KBM-7 (cell line): ENCODE measurements around the gene KCNAB2.

Source experiments
- DNase-seq: peaks from one replicate; pipeline ENCODE4 v3.0.0-alpha.2; 2015
- in situ Hi-C: fragments of 300-500 bp; cut with MboI; formaldehyde crosslinking; loops from 2 replicates; pipeline ENCODE4 v1.14.3; 2020; ENCODE audit warnings: low sequenced_read_pairs, low pct_unique_long_range_greater_than_20kb, mixed read lengths

The KCNAB2 gene

DNA sequence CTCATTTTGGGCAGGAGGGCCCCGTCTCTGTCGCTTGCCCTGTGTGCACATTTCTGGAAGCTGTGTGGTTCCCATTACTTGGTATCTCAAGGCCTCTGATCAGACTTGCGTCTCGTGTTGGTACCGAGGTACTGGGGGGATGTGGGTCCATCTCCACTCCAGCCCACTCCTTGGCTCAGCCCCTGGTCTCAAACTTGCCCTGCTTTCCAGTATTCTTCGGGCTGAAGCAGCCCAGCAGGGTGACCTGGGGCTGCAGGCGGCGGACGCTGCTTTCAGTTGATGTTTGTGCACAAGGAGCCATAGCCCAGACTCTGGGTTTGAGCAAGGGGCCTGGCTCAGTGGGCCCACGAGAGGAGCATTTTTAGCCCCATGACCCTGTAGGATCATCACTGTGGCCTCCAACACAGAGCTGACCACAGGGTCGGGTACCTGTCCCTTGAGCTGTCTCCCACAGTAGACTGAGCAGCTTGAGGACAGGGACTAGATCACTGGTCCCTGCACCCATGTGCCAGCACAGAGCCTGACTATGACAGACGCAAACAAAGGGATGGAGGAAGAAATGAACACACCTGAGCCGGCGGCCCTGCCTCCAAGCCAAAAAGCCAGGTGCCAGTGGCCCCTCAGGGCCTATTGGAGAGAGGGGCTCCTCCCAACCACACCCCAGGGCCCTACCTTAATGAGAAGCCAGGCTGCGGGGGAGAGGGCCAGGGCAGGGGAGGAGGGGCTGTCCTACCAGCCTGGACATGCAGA lies 87.6 kb downstream of the KCNAB2 start:
- in situ Hi-C loops, result no loop called here
- no peak for DNase-seq

DNA sequence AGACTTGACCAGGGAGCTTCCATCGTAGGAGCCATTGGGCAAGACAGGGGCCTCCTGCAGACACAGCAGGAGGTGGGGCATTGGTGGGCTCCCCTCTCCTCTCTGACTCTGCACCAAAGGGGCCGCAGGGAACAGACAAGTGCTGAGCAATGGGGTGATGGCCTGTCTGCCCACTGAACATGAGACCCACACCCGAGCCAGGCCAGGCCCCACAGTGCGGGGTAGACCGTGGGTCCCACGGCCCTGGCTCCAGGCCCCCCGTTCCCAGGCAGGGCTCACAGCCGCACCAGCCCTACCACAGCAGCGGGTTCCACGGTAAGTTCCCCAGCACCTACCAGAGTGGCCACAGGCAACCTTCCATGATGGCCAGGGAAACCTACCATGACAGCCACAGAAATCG lies 88.5 kb downstream of the KCNAB2 start:
- in situ Hi-C loops, result no loop called here
- no peak for DNase-seq

DNA sequence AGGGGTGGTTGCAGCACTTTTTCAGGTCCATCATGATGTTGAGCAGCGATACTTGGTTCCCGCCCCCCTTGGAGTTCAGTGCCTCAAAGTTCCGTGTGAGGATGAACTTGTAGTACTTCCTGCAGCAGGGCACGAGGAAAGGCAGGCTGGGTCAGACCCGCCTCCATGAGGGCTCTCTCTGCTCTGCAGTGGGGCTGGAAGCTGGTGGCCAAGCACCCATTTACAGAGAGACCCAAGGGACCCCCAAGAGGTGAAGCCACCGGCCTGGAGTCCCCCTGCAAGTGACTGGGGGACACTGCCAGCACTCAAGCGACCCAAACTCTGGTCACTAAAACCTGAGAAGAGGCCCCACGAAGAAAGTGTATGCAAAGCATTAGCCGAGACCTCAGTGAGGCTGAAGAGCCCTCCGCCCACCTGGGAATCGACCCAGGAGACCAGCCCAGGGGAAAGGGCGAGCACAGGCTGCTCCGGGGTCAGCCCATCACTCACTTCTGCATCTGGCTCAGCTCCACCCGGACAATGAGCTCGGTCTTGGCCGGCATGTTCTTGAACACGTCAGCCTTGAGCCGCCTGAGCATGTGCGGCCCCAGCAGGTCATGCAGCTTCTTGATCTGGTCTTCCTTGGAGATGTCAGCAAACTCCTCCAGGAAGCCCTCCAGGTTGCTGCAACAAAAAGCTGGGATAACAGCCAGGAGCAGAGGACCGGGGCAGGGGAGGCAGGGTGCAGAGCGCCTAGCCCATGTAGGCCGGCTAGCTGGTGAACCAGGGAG lies 89.2 kb downstream of the KCNAB2 start:
- DNase-seq, result no peak
- in situ Hi-C loops, result no loop called here

DNA sequence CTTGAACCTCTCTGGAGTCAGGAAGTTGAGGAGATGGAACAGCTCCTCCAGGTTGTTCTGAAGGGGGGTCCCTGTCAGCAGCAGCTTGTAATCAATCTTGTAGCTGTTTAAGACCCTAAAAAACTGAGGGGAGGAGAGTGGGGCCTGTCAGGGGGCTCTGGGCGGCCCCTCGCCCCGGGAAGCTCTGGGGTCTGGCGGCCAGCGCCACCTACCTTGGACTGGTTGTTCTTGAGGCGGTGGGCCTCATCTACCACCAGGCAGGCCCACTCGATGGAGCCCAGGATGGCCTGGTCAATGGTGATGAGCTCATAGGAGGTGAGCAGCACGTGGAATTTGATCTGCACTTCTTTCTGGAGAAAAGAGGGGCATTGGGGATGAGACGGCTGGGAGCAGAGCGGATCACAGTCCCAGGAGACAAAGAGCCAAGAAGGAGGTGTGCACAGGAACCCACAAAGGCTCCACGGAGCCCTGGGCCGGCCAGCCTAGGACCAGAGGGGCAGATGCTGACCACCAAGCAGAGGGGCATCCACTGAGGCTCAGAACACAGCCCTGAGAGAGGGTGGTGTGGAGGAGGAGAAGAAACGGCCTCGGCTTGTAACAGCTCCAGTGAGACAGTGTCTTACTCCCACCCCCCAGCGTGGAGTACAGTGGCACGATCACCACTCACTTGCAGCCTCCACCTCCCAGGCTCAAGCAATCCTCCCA lies 91.0 kb downstream of the KCNAB2 start:
- no peak for DNase-seq
- in situ Hi-C loops, result no loop called here

DNA sequence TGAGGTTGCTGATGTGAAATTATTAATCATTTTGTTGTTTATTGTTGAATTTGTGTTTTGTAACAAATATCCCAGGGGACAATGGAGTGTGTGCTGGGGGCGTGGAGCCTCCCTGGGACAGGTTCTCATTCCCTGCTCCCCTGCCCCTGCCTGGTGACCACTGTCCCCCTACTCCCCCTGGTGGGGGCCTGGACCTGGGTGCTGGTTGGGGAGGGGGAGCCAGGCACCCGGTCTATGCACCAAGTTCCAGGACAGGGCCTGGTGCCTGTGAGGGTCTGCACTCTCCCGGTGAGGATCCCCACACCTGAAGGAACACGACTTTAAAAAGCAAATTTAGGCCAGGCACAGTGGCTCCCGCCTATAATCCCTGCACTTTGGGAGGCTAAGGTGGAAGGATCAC lies 92.1 kb downstream of the KCNAB2 start:
- DNase-seq, result no peak
- in situ Hi-C loops, result no loop called here

DNA sequence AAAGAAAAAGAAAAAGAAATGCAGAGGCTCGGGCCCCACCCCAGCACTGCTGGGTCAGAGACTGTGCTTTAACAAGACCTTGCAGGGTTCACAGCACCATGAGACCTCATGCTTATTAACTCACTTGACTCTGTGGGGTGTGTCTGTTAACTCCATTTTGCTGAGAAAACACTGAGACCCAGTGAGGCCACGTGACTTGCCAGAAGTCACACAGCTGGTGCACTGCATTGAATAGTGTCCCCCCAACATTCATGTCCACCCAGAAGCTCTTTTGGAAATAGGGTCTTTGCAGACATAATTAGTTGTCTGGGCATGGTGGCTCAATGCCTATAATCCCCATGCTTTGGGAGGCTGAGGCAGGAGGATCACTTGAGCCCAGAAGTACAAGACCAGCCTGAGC lies 94.7 kb downstream of the KCNAB2 start:
- no peak for DNase-seq
- in situ Hi-C loops, result no loop called here

DNA sequence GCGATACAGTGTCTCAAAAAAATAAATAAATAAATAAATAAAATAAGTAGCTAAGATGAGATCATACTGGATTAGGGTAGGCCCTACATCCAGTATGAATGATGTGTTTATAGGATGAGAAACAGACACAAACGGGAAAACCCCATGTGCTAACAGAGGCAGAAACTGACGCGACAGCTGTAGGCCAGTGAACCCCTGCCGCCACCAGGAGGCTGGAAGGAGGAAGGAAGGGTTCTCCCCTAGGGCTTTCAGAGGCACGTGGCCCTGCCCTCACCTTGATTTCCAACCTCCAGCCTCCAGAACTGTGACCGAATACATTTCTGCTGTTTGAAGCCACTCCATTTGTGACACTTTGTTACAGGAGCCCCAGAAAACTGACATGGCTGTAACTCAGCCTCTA lies 95.9 kb downstream of the KCNAB2 start:
- in situ Hi-C loops, result no loop called here
- peak; percentile 43 for DNase-seq

DNA sequence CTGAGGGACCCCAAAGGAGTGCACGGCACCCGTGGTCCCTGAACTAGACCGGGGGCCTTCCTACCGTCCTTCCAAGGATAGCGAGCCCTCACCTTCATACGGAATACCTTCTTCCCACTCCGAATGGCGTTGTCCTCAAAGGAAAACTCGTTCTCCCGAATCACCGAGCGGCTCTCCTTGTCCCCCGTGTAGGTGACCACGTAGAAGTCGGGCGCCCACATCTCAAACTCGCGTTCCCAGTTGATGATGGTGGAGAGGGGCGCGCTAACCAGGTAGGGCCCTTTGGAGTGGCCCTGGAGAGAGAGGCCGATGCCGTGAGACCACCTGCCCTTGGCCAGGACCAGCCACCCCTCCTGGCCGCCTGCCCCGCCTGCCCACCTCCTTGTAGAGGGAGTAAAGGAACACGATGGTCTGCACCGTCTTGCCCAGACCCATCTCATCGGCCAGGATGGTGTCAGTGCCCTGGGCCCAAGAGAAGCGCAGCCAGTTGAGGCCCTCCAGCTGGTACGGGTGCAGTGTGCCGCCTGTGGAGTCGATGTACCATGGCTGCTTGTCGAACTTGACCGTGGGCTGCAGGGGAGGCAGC lies 96.4 kb downstream of the KCNAB2 start:
- in situ Hi-C loops, result no loop called here
- no peak for DNase-seq

DNA sequence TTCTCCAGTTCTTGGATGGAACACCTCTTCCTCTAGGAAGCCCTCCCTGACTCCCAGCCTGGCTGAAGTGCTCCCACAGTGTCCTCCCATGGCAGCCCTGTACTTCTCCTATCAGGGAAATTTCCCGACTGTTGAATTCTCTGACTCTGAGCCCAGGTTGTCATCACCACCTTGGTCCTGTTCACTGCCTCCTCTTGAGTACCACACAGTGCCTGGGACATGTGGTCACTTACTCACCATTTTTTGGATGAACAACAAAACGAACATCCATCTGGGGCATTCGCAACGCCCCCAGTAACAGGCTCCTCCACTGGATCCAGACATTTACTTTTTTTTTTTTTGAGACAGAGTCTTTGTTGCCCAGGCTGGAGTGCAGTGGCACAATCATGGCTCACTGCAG lies 97.0 kb downstream of the KCNAB2 start:
- no peak for DNase-seq
- in situ Hi-C loops, result no loop called here

DNA sequence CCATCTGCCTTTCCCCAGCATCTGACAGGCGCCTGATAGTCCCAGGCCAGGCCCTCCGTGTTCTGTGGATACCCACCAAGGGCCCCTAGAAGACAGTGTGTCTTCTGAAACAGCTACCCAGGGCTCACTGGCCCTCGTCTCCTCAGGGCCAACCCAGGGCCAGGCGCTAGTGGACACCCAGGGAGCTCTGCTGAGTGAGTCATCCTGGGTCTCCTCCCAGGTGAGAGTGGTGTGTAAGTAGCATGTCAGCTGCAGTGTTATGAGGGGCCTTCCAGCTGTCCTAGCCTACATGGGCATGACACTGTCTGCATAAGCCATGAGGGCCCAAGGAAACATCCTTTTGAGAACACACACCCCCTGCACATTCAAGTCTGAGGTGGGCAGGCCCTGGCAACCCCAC lies 97.7 kb downstream of the KCNAB2 start:
- no peak for DNase-seq
- in situ Hi-C loops, result no loop called here

DNA sequence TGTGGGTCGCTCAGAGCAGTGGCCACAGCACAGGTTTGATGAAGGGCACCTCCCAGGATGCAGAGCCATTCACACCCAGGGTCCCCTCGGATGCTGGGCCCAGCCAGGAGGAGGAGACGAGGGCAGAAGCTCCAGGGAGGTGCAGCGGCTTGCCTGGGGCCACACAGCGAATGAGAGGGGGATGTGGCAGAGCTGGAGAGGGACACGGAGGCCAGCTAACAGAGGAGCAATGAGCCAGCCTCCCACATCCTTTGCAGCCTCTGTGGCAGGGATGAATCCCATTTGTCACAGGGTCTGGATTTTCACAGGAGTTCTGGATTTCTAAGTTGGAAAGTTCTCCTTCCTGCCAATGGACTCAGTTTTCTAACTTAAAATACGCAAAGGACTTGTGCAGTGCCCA lies 98.5 kb downstream of the KCNAB2 start:
- in situ Hi-C loops, result no loop called here
- DNase-seq, result no peak

DNA sequence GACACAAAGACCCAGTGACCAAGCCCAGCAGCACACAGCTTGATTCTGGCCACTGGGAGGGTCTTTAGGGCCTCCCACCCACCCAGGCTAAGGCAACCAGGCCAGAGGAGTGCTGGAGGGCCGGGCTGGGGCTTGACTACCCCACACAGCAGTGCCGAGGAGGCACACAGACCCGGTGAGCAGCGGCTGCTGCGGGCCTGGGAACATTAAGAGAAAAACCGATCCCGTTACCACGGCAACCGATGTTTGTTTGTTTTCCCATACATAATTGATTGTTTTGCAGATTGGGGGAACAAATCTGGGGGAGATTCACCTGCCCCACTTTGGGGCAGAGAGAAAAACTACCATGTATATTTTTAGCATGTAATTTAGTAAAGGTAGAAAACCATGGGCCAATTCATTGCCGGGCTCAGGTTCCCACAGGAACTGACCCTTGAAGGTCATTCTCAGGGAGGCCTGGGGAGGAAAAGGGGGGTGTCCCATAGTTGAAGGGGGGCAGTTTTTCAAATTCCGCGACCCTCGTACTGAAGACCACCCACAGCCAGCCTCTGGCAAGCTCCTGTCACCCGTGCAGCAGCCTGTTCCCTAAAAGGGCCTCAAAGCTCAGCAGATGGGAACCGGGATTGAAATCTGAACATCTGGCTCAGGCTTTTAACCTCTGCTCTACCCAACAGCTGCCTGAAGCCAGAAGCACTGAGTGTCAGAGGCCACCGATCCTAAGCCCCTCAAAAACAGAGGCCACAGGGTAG lies 99.1 kb downstream of the KCNAB2 start:
- in situ Hi-C loops, result no loop called here
- no peak for DNase-seq

DNA sequence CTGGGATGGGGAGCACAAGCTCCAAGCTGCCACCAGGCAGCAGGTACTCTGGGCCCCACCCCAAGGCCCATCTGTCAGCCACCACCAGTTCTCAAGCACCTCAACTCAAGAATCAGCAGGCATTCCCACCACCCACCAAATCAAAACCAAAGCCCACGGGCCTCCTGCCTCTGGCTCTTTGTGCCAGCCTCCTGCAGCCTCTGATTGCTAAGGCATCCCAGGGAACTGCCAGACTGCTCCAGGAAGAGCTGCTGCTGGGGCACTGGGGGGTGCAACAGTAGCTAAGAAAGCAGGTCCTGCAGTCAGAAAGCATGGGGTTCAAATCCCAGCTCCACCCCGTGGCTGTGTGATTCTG lies 99.7 kb downstream of the KCNAB2 start:
- in situ Hi-C loops, result no loop called here
- DNase-seq, result no peak

DNA sequence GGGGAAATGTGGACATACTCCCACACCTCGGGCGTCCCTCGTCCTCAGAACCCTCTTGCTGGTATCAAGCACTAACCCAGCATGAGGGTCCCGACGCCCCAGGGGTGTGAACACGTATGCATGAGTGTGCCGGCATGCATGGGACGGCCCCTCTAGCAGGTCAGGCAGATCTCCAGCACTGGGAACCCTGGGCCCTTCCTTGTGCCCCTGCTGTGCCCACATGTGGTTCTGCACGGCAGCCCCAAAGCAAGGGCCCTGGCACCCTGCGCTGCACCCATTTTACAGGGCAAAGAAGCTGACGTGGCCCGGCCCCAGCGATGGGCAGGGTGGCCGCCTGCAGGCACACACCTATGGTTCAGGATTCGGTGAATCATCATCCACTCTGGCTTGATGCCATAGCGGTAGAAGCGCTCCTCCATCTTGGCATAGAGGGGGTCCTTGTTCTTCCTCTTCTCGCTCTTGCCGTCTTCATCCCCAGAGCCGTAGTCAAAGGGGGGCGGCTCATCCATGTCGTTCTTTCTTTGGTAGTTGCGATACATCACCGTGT lies 100.2 kb downstream of the KCNAB2 start:
- in situ Hi-C loops, result no loop called here
- no peak for DNase-seq

DNA sequence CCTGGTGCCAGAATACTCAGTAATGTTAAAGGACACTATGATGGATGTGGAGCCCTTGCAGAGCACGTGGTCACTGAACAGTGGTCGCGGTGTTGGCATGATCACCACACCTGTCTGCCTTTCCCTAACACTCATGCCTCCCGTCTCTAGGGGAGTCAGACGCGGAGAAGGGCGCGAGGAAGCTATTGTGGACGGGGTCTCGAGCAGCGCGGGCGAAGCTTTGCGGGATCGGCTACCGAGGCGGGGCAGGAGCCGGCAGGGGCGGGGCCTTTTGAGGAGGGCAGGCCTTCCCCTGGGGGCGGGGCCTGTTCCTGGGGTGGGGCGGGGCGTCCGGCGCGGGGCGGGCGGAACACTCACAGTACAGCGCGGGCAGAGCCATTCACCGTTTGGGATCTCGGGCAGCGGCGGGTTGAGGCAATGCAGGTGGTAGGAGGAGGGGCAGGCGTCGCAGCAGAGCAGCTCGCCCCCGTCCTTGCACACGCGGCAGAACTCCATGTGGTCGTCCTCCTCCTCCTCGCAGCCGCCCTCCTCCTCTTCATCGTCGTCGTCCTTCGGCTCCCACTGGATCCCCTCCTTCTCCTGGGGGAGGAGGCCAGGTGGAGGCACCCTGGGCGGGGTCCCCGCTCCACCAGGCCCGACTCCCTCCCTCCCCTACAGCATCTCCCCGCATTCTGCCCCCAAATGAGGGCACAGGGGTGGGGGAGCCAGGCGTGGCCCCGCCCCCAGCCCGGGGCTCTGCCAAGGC lies 103.0 kb downstream of the KCNAB2 start:
- peak; percentile 49 for DNase-seq
- in situ Hi-C loops, result no loop called here

DNA sequence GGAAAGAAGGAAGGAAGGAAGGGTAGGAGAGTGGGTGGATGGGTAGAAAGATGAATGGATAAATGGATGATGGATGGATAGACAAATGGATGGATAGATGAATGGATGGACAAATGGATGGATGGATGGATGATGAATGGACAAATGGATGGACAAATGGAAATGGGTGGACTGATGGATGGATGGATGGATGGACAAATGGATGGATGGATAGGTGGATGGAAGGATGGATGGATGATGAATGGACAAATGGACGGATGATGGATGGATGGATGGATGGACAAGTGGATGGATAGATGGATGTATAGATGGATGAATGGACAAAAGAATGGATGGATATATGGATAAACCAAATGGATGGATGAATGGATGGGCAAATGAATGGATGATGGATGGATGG lies 103.9 kb downstream of the KCNAB2 start:
- no peak for DNase-seq
- in situ Hi-C loops, result no loop called here

DNA sequence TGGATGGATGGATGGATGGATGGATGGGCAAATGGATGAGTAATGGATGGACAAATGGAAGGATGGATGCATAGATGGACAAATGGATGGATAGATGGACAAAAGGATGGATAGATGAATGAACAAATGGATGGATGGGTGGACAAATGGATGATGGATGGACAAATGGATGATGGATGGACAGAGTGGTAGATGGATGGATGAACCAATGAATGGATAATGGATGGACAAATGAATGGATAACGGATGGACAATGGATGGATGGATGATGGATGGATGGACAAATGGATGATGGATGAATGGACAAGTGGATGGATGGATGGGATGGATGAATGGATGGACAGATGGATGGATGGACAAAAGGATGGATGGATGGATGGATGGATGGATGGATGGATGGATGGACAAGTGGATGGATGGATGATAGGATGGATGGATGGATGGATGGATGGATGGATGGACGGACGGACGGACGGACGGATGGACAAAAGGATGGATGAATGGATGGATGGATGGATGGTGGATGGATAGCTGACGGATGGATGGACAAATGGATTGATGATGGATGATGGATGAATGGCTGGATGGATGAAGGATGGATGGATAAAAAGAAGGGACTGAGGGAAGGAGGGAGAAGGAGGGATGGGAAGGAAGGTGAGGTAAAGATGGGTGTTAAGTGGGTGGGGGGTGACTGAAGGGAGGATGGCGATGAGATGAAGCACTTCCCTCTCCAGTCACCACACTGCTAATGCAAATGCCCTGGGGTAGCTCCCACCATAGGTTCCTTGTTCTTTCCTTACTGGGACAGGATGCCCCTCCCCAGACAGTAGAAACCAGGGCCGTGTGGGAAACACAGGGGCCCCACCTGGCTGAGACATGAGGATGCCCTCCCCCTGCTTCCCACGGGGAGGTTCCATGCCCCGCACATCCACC lies 104.6 kb downstream of the KCNAB2 start:
- in situ Hi-C loops, result no loop called here
- no peak for DNase-seq
